ENCODE measurements around the gene TM4SF18.

- TF ChIP-seq ZNF274 (IDR thresholded peaks at IDR 0.05; ENCODE audit: low read depth, low read length), result no peak
- no peak for TF ChIP-seq SUZ12 (IDR thresholded peaks at IDR 0.05; ENCODE audit: extremely low read depth, insufficient read depth, insufficient read length)
- no peak for TF ChIP-seq YY1 (IDR thresholded peaks at IDR 0.05; ENCODE audit: insufficient read depth, insufficient read length)
These were observed 61.8 kb downstream of the TM4SF18 start for GRCh38 chr3:149271669-149272068.

All from NT2/D1 (cell line).